ENCODE measurements around the gene PEMT.

DNA sequence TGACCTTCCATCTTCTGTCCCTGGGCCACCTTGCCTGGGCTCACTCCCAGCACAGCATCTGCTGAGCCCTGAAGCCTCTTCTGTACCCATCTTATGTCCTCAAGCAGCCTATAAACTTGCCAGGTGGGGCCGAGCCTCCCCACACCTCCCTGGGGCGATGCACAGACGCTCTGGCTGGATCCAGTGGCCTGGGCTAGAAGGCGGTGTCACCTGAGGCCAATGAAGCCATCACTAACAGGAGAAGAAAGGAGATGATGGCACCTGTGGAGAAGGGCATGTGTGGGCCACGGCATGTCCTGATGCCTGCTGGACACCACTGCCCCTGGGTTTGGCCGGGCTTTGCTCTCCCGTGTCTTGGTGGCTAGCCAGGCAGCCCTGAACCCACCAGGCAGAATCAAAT, 45.5 kb downstream of the PEMT start:
- TF ChIP-seq, protein P1, sequence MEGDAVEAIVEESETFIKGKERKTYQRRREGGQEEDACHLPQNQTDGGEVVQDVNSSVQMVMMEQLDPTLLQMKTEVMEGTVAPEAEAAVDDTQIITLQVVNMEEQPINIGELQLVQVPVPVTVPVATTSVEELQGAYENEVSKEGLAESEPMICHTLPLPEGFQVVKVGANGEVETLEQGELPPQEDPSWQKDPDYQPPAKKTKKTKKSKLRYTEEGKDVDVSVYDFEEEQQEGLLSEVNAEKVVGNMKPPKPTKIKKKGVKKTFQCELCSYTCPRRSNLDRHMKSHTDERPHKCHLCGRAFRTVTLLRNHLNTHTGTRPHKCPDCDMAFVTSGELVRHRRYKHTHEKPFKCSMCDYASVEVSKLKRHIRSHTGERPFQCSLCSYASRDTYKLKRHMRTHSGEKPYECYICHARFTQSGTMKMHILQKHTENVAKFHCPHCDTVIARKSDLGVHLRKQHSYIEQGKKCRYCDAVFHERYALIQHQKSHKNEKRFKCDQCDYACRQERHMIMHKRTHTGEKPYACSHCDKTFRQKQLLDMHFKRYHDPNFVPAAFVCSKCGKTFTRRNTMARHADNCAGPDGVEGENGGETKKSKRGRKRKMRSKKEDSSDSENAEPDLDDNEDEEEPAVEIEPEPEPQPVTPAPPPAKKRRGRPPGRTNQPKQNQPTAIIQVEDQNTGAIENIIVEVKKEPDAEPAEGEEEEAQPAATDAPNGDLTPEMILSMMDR (conservative IDR thresholded peaks at IDR 0.05; ENCODE audit: low read depth, low read length), result no peak
- TF ChIP-seq EZH2 (IDR thresholded peaks at IDR 0.05; ENCODE audit: borderline replicate concordance, low read depth, low read length, poor library complexity, severe bottlenecking), result no peak

All from A673 (cell line).